ENCODE measurements around the gene CCDC137. TPM values are rescaled to one million over a fixed set of nuclear protein-coding genes. Genes with fewer than 3 reads are reported as not detected.
A peak's percentile ranks its signal among the peaks of the same experiment; 100 is the strongest.

Gene CCDC137
- total RNA-seq, 4 donors from 2014 or later: 18.2 to 25.6 (median 21.4) TPM

GRCh38 chr17:81707725-81708646 is 41.4 kb downstream of the CCDC137 start:
- 100% methylated on average over 2 of the region's 25 CpGs; no CpG with 5 or more reads in 1 of the 2 donors for WGBS, 2 donors

GRCh38 chr17:81708739-81709185 is 42.2 kb downstream of the CCDC137 start:
- intact Hi-C loops (cut with DNase I): no loop called here
- Histone ChIP-seq H3K27ac (no peak overlapping the region), H3K27me3 (no peaks in the 10 kb centered on the region), H3K4me3 (no peak overlapping the region), H3K4me1 (peaks cover 32 to 55% (median 37%) of the 10 kb centered on the region in 3 donors), H3K36me3 (peaks cover 18 to 41% (median 27%) of the 10 kb centered on the region in 3 donors), H3K9me3 (no peaks in the 10 kb centered on the region)
- WGBS, 2 donors: 83 to 92% methylated on average over 12 to 14 of the region's 17 CpGs
- DNase-seq: no peak
- TF ChIP-seq CTCF (IDR thresholded peaks at IDR 0.05) (no peak), POLR2A (IDR thresholded peaks at IDR 0.05) (no peak)

More at GRCh38 chr17:81707725-81708646, 41.4 kb downstream of the CCDC137 start:
- intact Hi-C loops (cut with DNase I): no loop called here
- no peak overlapping the region for H3K4me3 ChIP-seq
- DNase-seq: no peak
- peaks cover 27 to 50% (median 29%) of the 10 kb centered on the region in 3 donors for H3K4me1 ChIP-seq
- H3K36me3 ChIP-seq: peaks cover 18 to 41% (median 27%) of the 10 kb centered on the region in 3 donors
- H3K27ac ChIP-seq: no peak overlapping the region
- no peaks in the 10 kb centered on the region for H3K9me3 ChIP-seq
- TF ChIP-seq POLR2A (IDR thresholded peaks at IDR 0.05) (no peak), CTCF (IDR thresholded peaks at IDR 0.05) (no peak)
- no peaks in the 10 kb centered on the region for H3K27me3 ChIP-seq

- WGBS, 2 donors: 5 to 14% methylated on average over 7 to 17 of the region's 29 CpGs
- no peak for TF ChIP-seq POLR2A (IDR thresholded peaks at IDR 0.05)
- TF ChIP-seq CTCF (IDR thresholded peaks at IDR 0.05): no peak
- peaks cover 32 to 62% (median 37%) of the 10 kb centered on the region in 3 donors for H3K4me1 ChIP-seq
- intact Hi-C loops (cut with DNase I): no loop called here
- no peaks in the 10 kb centered on the region for H3K9me3 ChIP-seq
- peak overlapping the region; percentile 19 to 92 (median 84) for H3K27ac ChIP-seq
- H3K36me3 ChIP-seq: peaks cover 18 to 41% (median 18%) of the 10 kb centered on the region in 3 donors
- DNase-seq: no peak
- no peaks in the 10 kb centered on the region for H3K27me3 ChIP-seq
- H3K4me3 ChIP-seq: peak overlapping the region in 3 of 4 donors; percentile 68 to 94 (median 92)
Measured at GRCh38 chr17:81710514-81711308, 44.2 kb downstream of the CCDC137 start.

GRCh38 chr17:81711814-81712467 is 45.4 kb downstream of the CCDC137 start, which contains the start of gene SLC25A10:
TSS of gene SLC25A10 (plus strand) at chr17:81712284. CDS start at chr17:81712427, 143 bp downstream.
- H3K4me3 ChIP-seq: peak within 1 kb of the TSS; percentile 68 to 94 (median 91)
- H3K36me3 ChIP-seq: peaks cover 5 to 41% (median 11%) of the 10 kb centered on the region in 3 donors
- no peaks in the 10 kb centered on the region for H3K27me3 ChIP-seq
- H3K4me1 ChIP-seq: peaks cover 32 to 72% (median 37%) of the 10 kb centered on the region in 3 donors
- TF ChIP-seq POLR2A (IDR thresholded peaks at IDR 0.05) (peak in 1 of 4 donors; percentile 38), CTCF (IDR thresholded peaks at IDR 0.05) (peak in 3 of 6 experiments; percentile 20 to 49 (median 37))
- no CpG with 5 or more reads among the region's 89 CpGs for WGBS, 2 donors
- no peaks in the 10 kb centered on the region for H3K9me3 ChIP-seq
- intact Hi-C loops (cut with DNase I): no loop called here
- peak within 1 kb of the TSS; percentile 76 to 92 (median 90) for H3K27ac ChIP-seq
- no peak for DNase-seq

Measured in esophagus squamous epithelium (tissue), 5 donors.